ENCODE data around the gene LMO3.

- no peak for TF ChIP-seq EZH2 (IDR thresholded peaks at IDR 0.05; ENCODE audit: low read depth)
- TF ChIP-seq CTCF (conservative IDR thresholded peaks at IDR 0.05) = no peak
Measured at GRCh38 chr12:16608946-16609539, 3.1 kb upstream of the LMO3 start.
